Thymus (tissue), 11 donors: ENCODE results near the gene NT5DC3. TPM values are rescaled to one million over a fixed set of nuclear protein-coding genes. Genes with fewer than 3 reads are reported as not detected.

ENCODE experiments used
- DNase-seq, 9 donors: peaks; one replicate each; pipeline ENCODE4 v3.0.0-alpha.2; 2013; ENCODE audit warnings: low spot score in 9 of 9, low read depth in 6 of 9, missing footprints in 1 of 9
- H3K27ac ChIP-seq, 2 donors: one replicate each; pipeline ENCODE4 v1.5.1; 2013; ENCODE audit warnings: control low read depth in 1 of 2, low read depth in 1 of 2, low read length in 1 of 2, mild to moderate bottlenecking in 1 of 2, moderate library complexity in 1 of 2
- H3K27me3 ChIP-seq, 2 donors: one replicate each; pipeline ENCODE4 v1.5.1; 2013; ENCODE audit warnings: low read length in 1 of 2; ENCODE audit not compliant: control insufficient read depth in 2 of 2, insufficient read depth in 1 of 2
- H3K36me3 ChIP-seq, 2 donors: one replicate each; pipeline ENCODE4 v1.5.1; 2013; ENCODE audit warnings: low read length in 1 of 2, mild to moderate bottlenecking in 1 of 2, moderate library complexity in 1 of 2; ENCODE audit not compliant: control insufficient read depth in 2 of 2, insufficient read depth in 2 of 2
- H3K4me1 ChIP-seq, 2 donors: one replicate each; pipeline ENCODE4 v1.5.1; 2013; ENCODE audit warnings: low read length in 2 of 2; ENCODE audit not compliant: control insufficient read depth in 2 of 2, insufficient read depth in 2 of 2
- H3K4me3 ChIP-seq, 2 donors: one replicate each; pipeline ENCODE4 v1.5.1; 2013; ENCODE audit warnings: low read length in 2 of 2, control low read depth in 1 of 2, mild to moderate bottlenecking in 1 of 2
- H3K9me3 ChIP-seq, 2 donors: one replicate each; pipeline ENCODE4 v1.5.1; 2013; ENCODE audit warnings: low read length in 1 of 2, mild to moderate bottlenecking in 1 of 2; ENCODE audit not compliant: control insufficient read depth in 2 of 2, insufficient read depth in 1 of 2
- WGBS: extraction: QIAGEN DNeasy Blood & Tissue Kit; methylation state at CpG from one replicate; pipeline ENCODE4 v1.1.7; 2013; 5-methylcytosine and 5-hydroxymethylcytosine counted together
- polyA plus RNA-seq: library from polyadenylated mRNA; stranded (reverse); fragments of 200-250 nt; gene quantifications from one replicate; pipeline ENCODE4 v1.2.3, GENCODE V29; 2013
- total RNA-seq: library from RNA; stranded (reverse); fragments of 120-200 nt; gene quantifications from one replicate; pipeline ENCODE4 v1.2.4, GENCODE V29; 2013
- donor health status: healthy.

NT5DC3 gene
- total and polyA plus RNA-seq, 2 donors = 1.6 to 2.1 TPM

DNA sequence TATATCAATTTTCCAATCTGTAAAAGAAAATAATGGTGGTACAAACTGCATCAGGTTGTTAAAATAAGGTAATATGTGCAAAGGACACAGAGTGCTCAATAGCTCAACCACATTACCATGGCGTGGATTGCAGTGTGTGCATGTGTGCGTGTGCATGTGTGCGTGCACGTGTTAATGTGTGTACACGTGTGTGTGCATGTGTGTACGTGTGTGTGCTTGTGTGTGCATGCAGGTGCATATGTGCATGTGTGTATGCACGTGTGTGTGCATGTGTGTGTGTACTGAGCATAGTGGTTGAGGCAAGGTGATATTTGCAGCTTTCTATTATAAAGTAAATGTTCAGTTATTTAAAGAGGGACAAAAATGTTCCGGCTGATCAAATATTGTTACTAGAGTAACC lies 115.6 kb downstream of the NT5DC3 start:
- Histone ChIP-seq H3K4me3 (no peak overlapping the region), H3K4me1 (no peaks in the 10 kb centered on the region), H3K27me3 (no peaks in the 10 kb centered on the region), H3K27ac (no peak overlapping the region), H3K9me3 (no peaks in the 10 kb centered on the region), H3K36me3 (no peaks in the 10 kb centered on the region)
- no peak for DNase-seq
- 96% methylated on average over 8 of the region's 8 CpGs for WGBS

Other genes with a start within 250 kb of the NT5DC3 start
- gene HSP90B1, start 89.2 kb upstream of the NT5DC3 start, total RNA-seq = 467 TPM
- gene HSP90B1, start 89.2 kb upstream of the NT5DC3 start, polyA plus RNA-seq = 309 TPM
- gene TDG, start 124.6 kb upstream of the NT5DC3 start, total RNA-seq = 50.9 TPM
- gene TDG, start 124.6 kb upstream of the NT5DC3 start, polyA plus RNA-seq = 26.9 TPM
- gene GLT8D2, start 209.0 kb upstream of the NT5DC3 start, total RNA-seq = 1.4 TPM
- 2.4 TPM for gene GLT8D2, start 209.0 kb upstream of the NT5DC3 start, polyA plus RNA-seq
- gene HCFC2, start 223.3 kb upstream of the NT5DC3 start, total RNA-seq = 13.8 TPM
- 13.9 TPM for gene HCFC2, start 223.3 kb upstream of the NT5DC3 start, polyA plus RNA-seq